Muscle of back (tissue), 11 donors: Measurements from ENCODE around the gene HAUS6. TPM values are rescaled to one million over a fixed set of nuclear protein-coding genes. Genes with fewer than 3 reads are reported as not detected.
A peak's percentile ranks its signal among the peaks of the same experiment; 100 is the strongest.
"Not testable (repeated sequence)": the region's sequence is repeated elsewhere in the genome, so short reads cannot be mapped to it uniquely, and the experiment has no call there.

Source experiments
- DNase-seq, 3 donors: peaks; one replicate each; pipeline versions ENCODE4 v3.0.0 to v3.0.0-alpha.2; 2013
- polyA plus RNA-seq, 10 donors: library from polyadenylated mRNA; unstranded; fragments of 120-200 nt; gene quantifications; one replicate each; pipeline ENCODE4 v1.2.1, GENCODE V29; 2013; ENCODE audit not compliant: insufficient read length in 10 of 10

The HAUS6 gene
- polyA plus RNA-seq, 10 donors, result 7.8 to 13.8 (median 11.7) TPM

DNA sequence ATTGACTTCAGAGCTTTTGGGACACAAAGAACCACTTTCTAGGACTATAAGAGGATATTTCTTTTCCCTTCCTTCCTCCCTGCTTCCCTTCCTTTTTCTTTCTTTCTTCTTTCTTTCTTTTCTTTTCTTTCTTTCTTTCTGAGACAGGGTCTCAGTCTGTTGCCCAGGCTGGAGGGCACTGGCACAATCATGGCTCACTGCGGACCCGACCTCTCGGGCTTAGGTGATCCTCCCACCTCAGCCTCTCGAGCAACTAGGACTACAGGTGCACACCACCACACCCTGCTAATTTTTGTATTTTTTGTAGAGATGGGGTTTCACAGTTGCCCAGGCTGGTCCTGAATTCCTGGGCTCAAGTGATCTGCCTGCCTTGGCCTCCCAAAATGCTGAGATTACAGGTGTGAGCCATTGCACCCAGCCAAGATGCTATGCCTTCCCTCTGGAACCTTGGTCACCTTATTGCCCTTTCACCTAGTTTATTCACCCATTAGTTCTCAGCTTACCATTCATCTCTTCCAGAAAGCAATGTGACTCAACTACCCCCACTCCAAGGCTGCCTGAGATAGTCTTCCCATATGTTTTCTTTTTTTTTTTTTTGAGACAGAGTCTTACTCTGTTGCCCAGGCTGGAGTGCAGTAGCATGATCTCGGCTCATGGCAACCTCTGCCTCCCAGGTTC, 14.5 kb upstream of the HAUS6 start:
- DNase-seq, result no peak

DNA sequence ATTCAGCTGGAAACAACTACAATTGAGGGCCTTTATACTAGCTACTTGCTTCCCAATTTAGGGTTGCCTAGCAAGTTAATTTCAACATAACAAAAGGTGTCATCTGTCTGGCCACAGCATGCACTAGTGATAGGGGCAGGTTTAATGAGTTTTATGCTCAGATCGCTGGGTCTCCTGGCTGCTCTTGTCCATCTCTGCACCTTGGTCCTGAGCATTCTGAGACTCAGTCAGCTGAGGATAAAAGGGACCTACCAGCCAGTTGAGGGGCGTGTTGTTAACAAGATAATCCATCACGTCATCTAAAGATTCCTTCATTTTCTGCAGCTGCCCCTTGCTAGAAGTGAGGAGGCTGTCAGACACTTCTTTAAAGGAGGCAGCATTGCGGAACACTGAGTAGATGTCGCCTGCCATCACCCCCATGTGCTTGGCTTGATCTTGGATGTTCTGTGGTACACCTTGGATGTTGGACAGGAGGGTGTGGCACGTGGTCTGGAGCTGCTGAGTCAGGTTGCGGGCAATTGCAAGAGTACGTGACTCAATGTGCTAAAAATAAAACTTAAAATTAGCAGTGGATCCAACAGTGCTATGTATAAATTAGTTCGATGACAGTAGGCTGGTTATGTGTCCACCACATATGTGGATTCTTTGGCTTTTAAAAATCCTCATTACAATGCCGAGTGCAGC, 13.5 kb upstream of the HAUS6 start:
- DNase-seq, result peak in 1 of 3 donors; percentile 31

DNA sequence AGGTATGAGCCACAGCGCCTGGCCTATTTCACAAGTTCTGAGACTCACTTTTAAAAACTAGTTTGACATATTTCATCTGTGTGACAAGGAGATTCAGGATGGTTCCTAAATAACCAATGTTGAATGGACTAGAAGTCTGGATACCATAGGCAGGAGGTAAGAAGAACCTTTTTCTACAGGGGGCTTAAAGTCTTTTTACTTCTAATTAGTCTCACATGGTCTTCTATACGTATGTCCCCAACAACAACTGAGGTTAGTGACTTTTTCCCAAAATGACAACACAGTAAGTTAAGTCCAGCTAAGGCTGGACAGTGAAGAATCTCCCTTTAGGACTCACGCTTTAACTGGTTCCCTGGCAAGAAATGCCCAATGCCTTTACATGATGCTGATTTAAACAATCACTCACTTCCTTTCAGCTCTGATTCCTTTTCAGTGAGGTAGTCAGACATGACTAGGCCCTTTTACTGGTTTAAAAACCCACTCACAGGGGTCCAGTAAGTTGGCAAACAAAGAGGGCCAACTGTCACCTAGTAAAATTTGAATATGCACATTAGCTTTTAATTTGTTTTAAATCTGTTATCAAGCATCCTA, 12.1 kb upstream of the HAUS6 start:
- DNase-seq, result no peak

- no peak for DNase-seq
These were observed 11.4 kb upstream of the HAUS6 start for GRCh38 chr9:19113964-19114679.

- DNase-seq, result not testable (repeated sequence)
These were observed 10.4 kb upstream of the HAUS6 start for GRCh38 chr9:19113064-19113611.

- no peak for DNase-seq
These were observed 5.3 kb upstream of the HAUS6 start for GRCh38 chr9:19108038-19108437.

DNA sequence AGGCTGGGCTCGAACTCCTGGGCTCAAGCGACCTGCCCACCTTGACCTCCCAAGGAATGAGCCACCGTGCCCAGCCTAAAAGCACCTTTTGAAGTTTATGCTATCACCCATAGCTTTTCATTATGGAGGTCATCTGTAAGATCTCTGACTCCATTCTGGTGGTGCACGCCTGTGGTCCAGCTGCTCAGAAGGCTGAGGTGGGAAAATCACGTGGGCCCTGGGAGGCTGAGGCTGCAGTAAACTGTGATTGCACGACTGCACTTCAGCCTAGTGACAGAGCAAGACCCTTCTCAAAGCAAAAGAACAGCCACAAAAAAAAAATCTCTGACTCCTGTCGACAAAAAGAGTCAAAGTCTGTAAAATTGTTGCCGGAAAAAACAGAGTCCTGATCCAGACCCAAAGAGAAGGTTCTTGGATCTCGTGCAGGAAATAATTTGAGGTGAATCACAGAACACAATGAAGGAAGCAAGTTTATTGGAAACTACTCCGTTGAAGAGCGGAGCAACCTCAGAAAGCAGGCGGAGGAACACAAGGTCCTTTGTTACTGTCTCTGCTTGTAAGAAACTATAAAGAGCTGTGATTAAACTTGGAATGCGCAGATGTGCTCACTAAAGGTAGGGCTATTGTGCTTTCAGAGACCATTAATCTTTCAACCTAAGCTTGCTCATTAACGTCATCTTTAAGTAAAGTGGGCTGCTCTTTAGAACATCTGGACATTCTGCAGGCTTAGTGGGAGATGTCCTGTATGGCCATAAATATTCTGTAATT, 2.0 kb upstream of the HAUS6 start:
- peak in 1 of 3 donors; percentile 34 for DNase-seq

- peak in 1 of 3 donors; percentile 47 for DNase-seq
These were observed 498 bp downstream of the HAUS6 start for GRCh38 chr9:19102181-19102630.

DNA sequence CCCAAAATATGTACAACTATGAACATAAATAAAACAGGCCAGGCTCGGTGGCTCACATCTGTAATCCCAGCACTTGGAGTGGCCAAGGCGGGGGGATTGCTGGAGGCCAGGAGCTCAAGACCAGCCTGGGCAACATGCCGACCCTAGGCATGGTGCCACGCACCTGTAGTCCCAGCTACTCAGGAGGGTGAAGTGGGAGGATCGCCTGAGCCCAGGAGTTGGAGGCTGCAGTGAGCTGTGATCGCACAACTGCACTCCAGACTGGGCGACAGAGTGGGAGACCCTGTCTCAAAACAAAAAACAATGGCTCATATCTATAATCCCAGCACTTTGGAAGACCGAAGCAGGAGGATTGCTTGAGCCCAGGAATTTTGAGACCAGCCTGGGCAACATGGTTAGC, 1.5 kb downstream of the HAUS6 start:
- DNase-seq, result no peak

- DNase-seq, result not testable (repeated sequence)
These were observed 5.3 kb downstream of the HAUS6 start for GRCh38 chr9:19097431-19097830.

- DNase-seq, result no peak
These were observed 15.4 kb downstream of the HAUS6 start for GRCh38 chr9:19087106-19088000.

GRCh38 chr9:19085295-19085694, 17.4 kb downstream of the HAUS6 start:
- no peak for DNase-seq

- no peak for DNase-seq
These were observed 27.9 kb downstream of the HAUS6 start for GRCh38 chr9:19074836-19075235.

DNA sequence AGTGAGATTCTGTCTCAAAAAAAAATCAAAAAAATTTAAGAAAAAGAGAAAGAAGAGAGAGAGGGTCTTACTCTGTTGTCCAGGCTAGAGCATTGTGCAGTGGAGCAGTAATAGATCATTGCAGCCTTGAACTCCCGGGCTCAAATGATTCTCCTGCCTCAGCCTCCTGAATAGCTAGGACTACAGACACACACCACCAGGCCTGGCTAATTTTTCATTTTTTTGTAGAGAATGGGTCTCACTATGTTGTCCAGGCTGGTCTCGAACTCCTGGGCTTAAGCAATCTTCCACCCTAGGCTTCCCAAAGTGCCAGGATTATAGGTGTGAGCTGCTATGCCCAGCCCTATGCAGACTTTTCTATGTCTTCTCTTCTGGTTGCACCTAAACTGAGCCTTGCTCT, 28.5 kb downstream of the HAUS6 start:
- no peak for DNase-seq

- no peak for DNase-seq
These were observed 45.7 kb downstream of the HAUS6 start for GRCh38 chr9:19057033-19057432.

GRCh38 chr9:19050637-19051591, 51.8 kb downstream of the HAUS6 start:
- DNase-seq, result peak in 1 of 3 donors; percentile 20

GRCh38 chr9:19049917-19050636, 52.6 kb downstream of the HAUS6 start:
- DNase-seq, result peak in 1 of 3 donors; percentile 22
